Fibroblast of mammary gland (primary cell): Measurements from ENCODE around the gene SMPD3.

Source experiments
- DNase-seq: peaks from one replicate; pipeline ENCODE4 v3.0.0-alpha.2; 2010; ENCODE audit warnings: low read depth
- H3K4me3 ChIP-seq: 2 replicates; pipeline ENCODE4 v1.5.1; 2011; ENCODE audit warnings: low read depth, mild to moderate bottlenecking, low read length, moderate library complexity; ENCODE audit not compliant: control insufficient read depth
- TF ChIP-seq, protein P1 (sequence below): conservative IDR thresholded peaks from 2 replicates; pipeline ENCODE4 v1.5.1; 2011; ENCODE audit warnings: low read depth, low read length, inconsistent platforms; ENCODE audit not compliant: control insufficient read depth, insufficient read depth

SMPD3 gene

DNA sequence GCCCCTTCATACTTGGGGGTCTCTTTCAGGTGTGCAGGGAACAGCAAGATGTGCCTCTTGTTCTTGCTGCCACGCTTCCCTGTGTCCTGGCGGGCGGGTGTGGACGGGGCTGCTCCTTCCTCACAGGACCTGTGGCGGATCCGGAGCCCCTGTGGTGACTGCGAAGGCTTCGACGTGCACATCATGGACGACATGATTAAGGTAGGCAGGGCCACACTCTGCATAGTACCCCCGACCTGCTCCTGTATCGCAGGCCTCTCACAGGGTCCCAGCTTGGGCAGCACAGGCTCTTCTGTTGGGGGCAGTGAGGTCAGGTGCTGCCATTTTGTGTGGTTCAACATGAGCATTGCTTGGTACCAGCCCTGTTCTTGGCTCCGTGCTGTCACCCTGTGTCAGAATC is 94.9 kb downstream of the SMPD3 start:
- H3K4me3 ChIP-seq, result no peak overlapping the region
- no peak for DNase-seq
- TF ChIP-seq, protein P1, sequence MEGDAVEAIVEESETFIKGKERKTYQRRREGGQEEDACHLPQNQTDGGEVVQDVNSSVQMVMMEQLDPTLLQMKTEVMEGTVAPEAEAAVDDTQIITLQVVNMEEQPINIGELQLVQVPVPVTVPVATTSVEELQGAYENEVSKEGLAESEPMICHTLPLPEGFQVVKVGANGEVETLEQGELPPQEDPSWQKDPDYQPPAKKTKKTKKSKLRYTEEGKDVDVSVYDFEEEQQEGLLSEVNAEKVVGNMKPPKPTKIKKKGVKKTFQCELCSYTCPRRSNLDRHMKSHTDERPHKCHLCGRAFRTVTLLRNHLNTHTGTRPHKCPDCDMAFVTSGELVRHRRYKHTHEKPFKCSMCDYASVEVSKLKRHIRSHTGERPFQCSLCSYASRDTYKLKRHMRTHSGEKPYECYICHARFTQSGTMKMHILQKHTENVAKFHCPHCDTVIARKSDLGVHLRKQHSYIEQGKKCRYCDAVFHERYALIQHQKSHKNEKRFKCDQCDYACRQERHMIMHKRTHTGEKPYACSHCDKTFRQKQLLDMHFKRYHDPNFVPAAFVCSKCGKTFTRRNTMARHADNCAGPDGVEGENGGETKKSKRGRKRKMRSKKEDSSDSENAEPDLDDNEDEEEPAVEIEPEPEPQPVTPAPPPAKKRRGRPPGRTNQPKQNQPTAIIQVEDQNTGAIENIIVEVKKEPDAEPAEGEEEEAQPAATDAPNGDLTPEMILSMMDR, result no peak

DNA sequence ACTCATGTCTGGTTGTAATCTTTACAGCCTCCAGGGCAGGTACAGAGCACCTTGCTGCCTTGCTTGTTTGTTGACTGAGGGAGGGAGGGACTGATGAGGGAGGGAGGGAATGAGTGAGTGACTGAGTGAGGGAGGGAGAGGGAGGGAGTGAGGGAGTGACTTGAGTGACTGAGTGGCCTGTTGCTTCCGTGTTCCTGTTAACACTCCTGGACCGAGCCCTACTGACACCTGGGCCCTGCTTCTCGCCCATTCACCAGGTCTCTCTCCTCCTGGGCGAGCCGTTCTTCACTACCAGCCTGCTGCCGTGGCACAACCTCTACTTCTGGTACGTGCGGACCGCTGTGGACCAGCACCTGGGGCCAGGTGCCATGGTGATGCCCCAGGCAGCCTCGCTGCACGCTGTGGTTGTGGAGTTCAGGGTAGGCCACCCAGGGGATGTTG is 96.3 kb downstream of the SMPD3 start:
- no peak overlapping the region for H3K4me3 ChIP-seq
- DNase-seq, result no peak
- TF ChIP-seq, protein P1, result no peak

- H3K4me3 ChIP-seq, result no peak overlapping the region
- TF ChIP-seq, protein P1, result no peak
- no peak for DNase-seq
Measured at GRCh38 chr16:68351463-68351862, 96.8 kb downstream of the SMPD3 start.

DNA sequence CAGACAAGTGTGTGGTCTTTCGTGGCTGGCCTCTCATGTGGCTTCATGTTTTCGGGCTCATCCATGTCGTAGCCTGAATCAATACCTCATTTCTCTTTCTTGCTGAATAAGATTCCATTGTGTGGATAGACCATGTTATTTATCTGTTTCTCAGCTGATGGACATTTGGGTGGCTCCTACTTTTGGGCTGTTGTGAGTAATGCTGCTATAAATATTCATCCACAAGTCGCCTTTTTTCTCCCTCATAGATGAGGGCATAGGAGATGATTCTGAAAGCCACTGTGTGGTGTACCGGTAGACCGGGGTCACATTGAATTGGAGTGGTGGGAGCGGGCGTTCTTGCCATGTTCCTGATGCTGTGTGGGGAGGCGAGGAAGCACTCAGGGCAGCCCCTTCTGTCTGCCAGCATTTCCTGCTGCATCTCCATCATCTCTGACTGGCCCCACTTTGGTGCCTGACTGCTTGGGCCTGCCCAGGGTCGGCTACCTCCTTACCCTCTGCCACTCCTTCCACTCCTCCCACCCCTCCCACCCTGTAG is 97.4 kb downstream of the SMPD3 start:
- TF ChIP-seq, protein P1, result no peak
- DNase-seq, result no peak
- H3K4me3 ChIP-seq, result no peak overlapping the region

GRCh38 chr16:68349838-68350410 is 98.4 kb downstream of the SMPD3 start:
- H3K4me3 ChIP-seq, result no peak overlapping the region
- no peak for DNase-seq
- TF ChIP-seq, protein P1, result no peak

GRCh38 chr16:68348639-68349445 is 99.5 kb downstream of the SMPD3 start:
- TF ChIP-seq, protein P1, result no peak
- H3K4me3 ChIP-seq, result no peak overlapping the region
- no peak for DNase-seq

GRCh38 chr16:68347605-68348004 is 100.7 kb downstream of the SMPD3 start:
- H3K4me3 ChIP-seq, result no peak overlapping the region
- no peak for DNase-seq
- TF ChIP-seq, protein P1, result no peak
